Stimulated activated CD4-positive, alpha-beta T cell treated with anti-CD3 and anti-CD28 coated beads, Interleukin-1b, Interleukin-23, amount 100 ng/mL, for 4 hours (primary cell): ENCODE data around the gene DAGLA.
A peak's percentile ranks its signal among the peaks of the same experiment; 100 is the strongest.

Experiments
- DNase-seq, 2 donors: peaks; one replicate each; pipeline ENCODE4 v3.0.0-alpha.2; 2020; ENCODE audit warnings: low read depth in 2 of 2

Gene DAGLA

GRCh38 chr11:61747192-61747966 lies 67.2 kb downstream of the DAGLA start:
- peak in 1 of 2 donors; percentile 26 for DNase-seq

GRCh38 chr11:61747967-61748285 lies 67.7 kb downstream of the DAGLA start:
- no peak for DNase-seq

DNA sequence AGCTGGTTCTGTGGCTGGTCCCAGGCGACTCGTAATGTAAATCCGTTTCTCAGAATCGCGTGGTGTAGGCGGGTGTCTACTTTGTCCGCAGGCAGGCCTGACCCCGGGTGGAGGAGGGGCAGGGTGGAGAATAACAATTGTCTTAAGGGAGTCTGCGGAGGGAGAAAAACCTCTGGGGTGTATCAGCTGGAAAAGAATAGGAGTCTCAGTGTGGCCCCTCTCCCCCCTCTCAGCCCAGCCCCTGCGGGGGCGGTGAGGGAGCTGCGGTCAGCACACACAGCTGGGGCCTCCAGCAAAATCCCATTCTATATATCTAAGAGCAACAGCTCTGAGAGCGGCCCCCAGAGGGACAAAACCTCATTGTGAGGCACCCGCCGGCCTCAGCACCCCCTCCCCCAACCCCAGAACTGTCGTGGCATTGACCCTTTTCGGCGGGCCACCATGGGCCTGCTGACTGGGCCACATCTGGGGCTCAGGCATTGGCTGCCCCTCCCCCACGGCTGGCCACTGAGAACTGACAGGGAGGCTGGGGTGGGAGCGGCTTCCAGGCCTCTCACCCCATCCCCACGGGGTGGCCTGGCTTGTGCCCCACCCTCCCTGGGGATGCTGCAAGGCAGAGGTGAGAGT lies 69.5 kb downstream of the DAGLA start:
- no peak for DNase-seq

GRCh38 chr11:61750631-61751273 lies 70.6 kb downstream of the DAGLA start:
- DNase-seq: no peak

DNA sequence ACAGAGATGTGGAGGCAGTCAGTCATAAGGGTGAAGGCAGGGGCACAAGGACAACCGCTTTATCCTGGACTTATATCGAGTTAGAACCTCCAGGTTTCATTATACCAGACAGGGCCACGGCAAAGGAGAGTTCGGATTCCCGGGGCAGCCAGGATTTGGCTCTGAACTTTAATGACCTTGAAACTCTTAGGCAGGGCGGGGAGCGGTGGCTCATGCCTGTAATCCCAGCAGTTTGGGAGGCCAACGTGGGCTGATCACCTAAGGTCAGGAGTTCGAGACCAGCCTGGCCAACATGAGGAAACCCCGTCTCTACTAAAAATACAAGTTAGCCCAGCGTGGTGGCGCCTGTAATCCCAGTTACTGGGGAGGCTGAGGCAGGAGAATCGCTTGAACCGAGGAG lies 71.2 kb downstream of the DAGLA start:
- DNase-seq: no peak

DNA sequence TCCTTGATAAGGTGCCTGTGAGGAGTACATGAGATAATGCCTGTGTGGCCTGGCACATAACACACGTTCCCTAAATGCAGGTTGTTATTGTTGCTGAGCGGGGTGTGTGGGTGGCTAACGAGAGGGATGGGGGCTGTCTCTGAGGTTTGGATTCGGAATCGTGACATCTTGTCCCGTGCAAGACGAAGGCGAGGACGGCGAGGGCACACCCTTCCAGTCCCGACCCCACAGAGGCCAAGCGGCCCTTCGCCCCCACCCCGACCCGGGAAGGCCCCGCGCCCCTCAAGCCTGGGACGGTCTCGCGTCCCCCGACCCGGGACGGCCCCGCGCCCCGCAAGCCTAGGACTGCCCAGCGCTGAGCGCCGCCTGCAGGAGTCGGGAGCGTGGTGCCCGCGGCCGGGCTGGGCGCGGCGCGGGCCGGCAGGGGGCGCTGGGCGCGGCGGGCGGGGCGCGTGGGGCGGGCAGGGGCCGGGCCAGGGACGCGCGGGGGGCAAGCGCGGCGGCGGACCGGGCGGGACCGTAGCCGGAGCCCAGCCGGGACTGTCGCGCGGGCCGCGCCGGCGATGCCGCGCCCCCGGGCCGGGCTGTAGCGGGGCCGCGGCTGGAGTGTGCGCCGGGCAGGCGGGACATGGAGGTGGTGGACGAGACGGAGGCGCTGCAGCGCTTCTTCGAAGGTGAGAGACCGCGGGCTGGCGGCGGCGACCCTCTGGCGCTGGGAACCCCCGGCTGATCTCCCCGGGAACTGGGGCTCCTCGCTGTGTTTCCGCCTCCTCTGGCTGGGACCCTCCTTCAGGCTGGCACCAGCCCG lies 72.1 kb downstream of the DAGLA start, which contains the start of gene MYRF:
Gene MYRF (plus strand): TSS at position 520 of the 808 bp plus-strand sequence. CDS start 109 bp downstream, at position 629.
- peak; percentile 39 to 64 for DNase-seq

DNA sequence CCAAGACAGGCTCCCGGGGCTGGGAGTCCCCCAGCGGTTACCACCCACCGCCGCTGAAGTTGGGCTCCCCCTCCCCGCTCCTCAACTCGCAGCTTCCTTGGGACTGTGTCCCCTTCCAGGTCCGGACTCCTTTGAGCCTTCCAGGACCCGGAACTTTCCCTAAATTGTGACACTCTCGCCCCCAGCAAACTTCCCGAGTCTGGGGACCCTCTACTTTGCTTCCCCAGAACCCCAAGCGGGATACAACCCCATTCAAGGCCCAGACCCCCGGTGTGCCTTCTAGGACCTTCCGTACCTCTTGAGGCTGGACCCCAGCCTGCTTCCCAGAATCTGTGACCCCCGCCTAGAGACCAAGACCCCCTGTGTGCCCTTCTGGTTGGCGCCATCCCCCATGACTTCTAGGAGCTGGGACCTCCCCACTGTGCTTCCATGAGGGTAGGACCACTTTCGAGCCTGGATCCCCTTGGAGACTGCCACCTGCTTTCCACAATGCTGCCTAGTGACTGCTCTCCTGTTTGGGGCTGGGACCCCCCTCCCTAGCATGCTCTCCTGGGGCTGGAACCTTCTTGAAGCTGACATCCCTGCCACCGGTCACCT lies 72.8 kb downstream of the DAGLA start:
- DNase-seq: no peak

GRCh38 chr11:61753672-61754071 lies 73.5 kb downstream of the DAGLA start:
- DNase-seq: no peak

GRCh38 chr11:61754534-61755482 lies 74.6 kb downstream of the DAGLA start:
- DNase-seq: no peak

DNA sequence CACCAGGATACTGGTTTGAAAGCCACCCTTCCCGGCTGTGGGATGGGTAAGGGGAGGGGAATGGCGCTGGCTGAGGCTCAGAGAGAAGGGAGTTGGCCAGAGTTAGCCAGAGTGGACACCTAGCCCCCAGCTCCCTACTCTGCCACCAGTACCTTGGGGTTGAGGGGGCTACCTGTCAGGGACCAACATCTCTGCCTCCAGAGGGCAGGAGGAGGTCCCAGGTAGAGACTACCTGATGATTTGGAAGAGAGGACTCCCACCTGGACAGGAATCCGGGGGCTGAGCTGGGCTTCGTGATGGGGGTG lies 75.9 kb downstream of the DAGLA start:
- no peak for DNase-seq

- no peak for DNase-seq
Measured at GRCh38 chr11:61756452-61757212, 76.4 kb downstream of the DAGLA start.

GRCh38 chr11:61757213-61757862 lies 77.1 kb downstream of the DAGLA start:
- no peak for DNase-seq

- DNase-seq: no peak
Measured at GRCh38 chr11:61760946-61761345, 80.8 kb downstream of the DAGLA start.

- no peak for DNase-seq
Measured at GRCh38 chr11:61761440-61762222, 81.4 kb downstream of the DAGLA start.

DNA sequence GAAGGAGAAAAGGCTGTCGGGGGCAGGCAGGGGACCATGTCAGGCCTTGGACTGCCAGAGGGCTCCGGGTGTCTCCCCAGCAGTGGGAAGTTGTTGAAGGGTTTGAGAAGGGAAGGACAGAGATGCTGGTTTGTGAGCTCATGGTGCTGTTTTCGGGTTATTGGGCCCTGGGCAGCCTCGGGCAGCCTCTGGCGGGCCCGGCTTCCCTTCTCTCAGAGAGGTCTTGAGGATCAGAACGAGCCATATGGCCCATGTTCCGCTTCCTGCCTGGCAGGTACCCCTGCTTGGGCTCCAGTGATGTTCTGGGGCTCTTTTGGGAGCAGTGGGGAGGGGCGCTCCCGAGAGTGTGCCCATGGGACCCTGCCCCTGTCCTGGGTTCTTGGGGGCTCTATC lies 82.0 kb downstream of the DAGLA start:
- no peak for DNase-seq

DNA sequence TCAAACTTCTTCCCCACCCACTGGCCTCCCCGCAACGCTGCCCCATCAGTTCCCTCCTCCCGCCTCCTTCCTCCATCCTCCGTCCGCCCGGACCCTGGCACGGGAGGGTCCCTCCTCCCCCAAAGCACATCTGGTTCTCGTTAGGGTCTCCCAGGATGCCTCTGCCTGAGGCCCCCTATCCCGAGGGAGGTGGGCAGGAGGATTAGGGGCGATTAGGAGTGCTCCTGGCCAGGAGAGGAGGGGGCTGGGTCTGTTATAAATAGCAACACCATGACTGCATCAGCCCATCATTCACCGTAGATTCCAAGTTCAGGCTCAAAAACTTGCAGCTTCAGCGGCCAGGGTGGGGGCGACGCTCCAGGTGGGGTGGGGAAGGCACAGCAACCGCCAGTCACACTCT lies 82.6 kb downstream of the DAGLA start:
- no peak for DNase-seq

DNA sequence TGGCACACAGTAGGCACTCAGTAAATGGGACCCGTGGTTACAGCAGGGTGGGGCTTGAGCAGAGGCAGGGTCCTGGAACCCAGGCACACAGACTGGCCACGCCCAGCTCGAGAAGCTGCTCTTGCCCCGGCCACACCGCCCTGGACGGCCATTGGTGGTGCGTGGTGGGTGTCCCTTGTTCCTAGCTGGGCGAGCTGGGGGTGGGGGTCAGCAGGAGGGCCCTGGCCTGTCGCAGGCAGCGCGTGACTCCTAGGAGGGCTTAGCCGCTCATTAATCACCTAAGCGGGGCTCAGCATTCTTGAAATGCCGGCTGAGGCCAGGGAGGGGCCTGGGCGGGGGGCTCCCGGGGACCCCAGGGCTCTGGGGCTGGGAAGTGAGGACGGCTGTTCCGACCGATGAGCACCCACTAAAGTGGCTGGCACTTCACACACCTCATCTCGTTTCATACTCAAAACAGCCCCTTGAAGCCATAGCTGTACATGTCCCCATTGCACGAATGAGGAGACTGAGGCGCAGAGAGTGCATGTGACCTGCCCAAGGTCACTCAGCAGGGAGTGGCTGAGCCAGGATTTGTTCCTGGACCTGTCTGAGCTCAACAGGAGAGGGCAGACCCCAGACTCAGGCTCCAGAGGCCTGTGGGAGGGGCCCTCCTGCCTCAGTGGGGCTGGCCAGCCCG lies 83.9 kb downstream of the DAGLA start:
- DNase-seq: no peak

DNA sequence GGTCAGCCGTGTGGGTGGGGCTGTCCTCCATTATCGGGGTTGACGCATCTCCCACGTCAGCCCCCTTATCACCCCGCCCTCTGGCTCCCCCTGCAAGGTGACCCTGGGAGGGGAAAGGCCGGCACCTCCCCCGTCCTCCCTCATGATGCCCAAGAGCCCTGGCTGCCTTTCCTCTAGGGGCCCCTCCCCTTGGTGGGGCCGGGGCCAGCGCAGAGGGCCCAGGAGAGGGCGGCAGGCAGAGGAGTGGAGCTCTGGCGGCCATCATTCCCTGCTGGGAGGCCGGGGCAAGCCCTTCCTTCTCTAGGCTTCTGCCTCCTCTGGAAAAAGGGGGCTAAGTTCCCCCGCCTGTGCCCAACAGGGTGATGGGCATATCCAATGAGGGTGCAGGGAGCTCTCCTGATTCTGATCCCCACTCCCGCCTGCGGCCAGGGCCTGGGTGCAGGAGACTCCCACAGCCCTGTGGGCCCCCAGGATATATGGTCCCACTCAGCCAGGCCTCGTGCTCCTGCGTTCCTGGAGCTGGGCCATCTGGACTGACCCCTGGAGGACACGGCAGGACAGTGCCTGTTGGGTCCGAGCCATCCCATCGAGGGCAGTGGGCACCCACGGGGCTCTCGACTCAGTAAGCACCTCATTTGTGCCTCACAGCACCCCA lies 84.5 kb downstream of the DAGLA start:
- no peak for DNase-seq
